HCT116 (cell line): ENCODE measurements around the gene MAP2K2. TPM values are rescaled to one million over a fixed set of nuclear protein-coding genes. Genes with fewer than 3 reads are reported as not detected.
A peak's percentile ranks its signal among the peaks of the same experiment; 100 is the strongest.

Source experiments
- ATAC-seq: fragments of 200-7000 bp; cut with Tn5 transposase; 2 replicates; pipeline ENCODE4 v1.9.1; 2020; ENCODE audit warnings: mild to moderate bottlenecking, moderate library complexity
- BruUV-seq: library from RNA; stranded (reverse); fragments of 400-500 nt; replicated peaks from 2 replicates; lab custom pipeline; 2021; lab: Mats Ljungman, UMichigan
- CTCF ChIA-PET: fragments of 300-600 bp; sonication (Branson Sonifier 250); formaldehyde crosslinking; loops from one replicate; lab custom pipeline; 2021; ENCODE audit warnings: antibody characterized with exemption; lab: Charles Lee
- POLR2A ChIA-PET: fragments of 300-600, 350-600 bp; sonication (Branson Sonifier 250); formaldehyde crosslinking; loops from one replicate; lab custom pipeline; 2021; ENCODE audit warnings: antibody characterized with exemption; lab: Charles Lee
- RAD21 ChIA-PET, 2 experiments: fragments of 300-600 bp; sonication (Branson Sonifier 250); formaldehyde crosslinking; loops; one replicate each; lab custom pipeline; 2023; ENCODE audit warnings: low total read pairs in 2 of 2; ENCODE audit not compliant: uncharacterized antibody in 2 of 2, unreplicated experiment in 2 of 2, low non-redundant PET in 1 of 2; lab: Charles Lee
- DNase-seq: peaks from one replicate; pipeline ENCODE4 v3.0.0-alpha.2; 2010; ENCODE audit warnings: low read depth, low spot score
- H2AFZ ChIP-seq: fragments of 200-600 bp; shearing (Covaris generic), sonication (generic); 2 replicates; pipeline ENCODE4 v1.6.1; 2017; ENCODE audit warnings: low read depth, mixed run types, mixed read lengths, antibody characterized with exemption, low read length; ENCODE audit not compliant: poor library complexity, severe bottlenecking
- H3K27ac ChIP-seq: 2 replicates; pipeline ENCODE4 v1.5.1; 2012; ENCODE audit warnings: low read depth, low read length
- H3K27me3 ChIP-seq: fragments of 200-600 bp; sonication (generic); 2 replicates; pipeline ENCODE4 v1.6.1; 2016; ENCODE audit warnings: mixed run types, low read length, mixed read lengths; ENCODE audit not compliant: insufficient read depth
- H3K36me3 ChIP-seq, 2 experiments: fragments of 200-500 bp in 1 of 2; fragments of 200-600 bp in 1 of 2; sonication (Bioruptor generic) in 1 of 2; sonication (generic) in 1 of 2; 2 replicates each; pipeline versions ENCODE4 v1.5.1 to v1.6.1; 2014 to 2016; ENCODE audit warnings: low read length in 2 of 2, inconsistent platforms in 1 of 2, mixed read lengths in 1 of 2, mixed run types in 1 of 2; ENCODE audit not compliant: insufficient read depth in 2 of 2, control insufficient read depth in 1 of 2
- H3K4me1 ChIP-seq, 2 experiments: fragments of 200-600 bp in 1 of 2; sonication (generic) in 1 of 2; 2 replicates each; pipeline versions ENCODE4 v1.5.1 to v1.6.1; 2012 to 2017; ENCODE audit warnings: low read length in 2 of 2, inconsistent platforms in 1 of 2, mild to moderate bottlenecking in 1 of 2, mixed read lengths in 1 of 2, mixed run types in 1 of 2, moderate library complexity in 1 of 2; ENCODE audit not compliant: insufficient read depth in 2 of 2, control insufficient read depth in 1 of 2
- H3K4me2 ChIP-seq: fragments of 200-600 bp; sonication (generic); 2 replicates; pipeline ENCODE4 v1.6.1; 2017; ENCODE audit warnings: mixed run types, low read length, mixed read lengths
- H3K4me3 ChIP-seq, 2 experiments: fragments of 200-600 bp in 1 of 2; sonication (generic) in 1 of 2; replicated peaks in 1 of 2; 2 replicates each; pipeline ENCODE4 v1.5.1; 2011 to 2016; ENCODE audit warnings: low read length in 2 of 2, control low read depth in 1 of 2, low read depth in 1 of 2, mild to moderate bottlenecking in 1 of 2, mixed read lengths in 1 of 2, mixed run types in 1 of 2
- H3K79me2 ChIP-seq: fragments of 200-600 bp; sonication (generic); 2 replicates; pipeline ENCODE4 v1.6.1; 2017; ENCODE audit warnings: mild to moderate bottlenecking, mixed run types, low read length, moderate library complexity, mixed read lengths; ENCODE audit not compliant: insufficient read depth
- H3K9ac ChIP-seq: fragments of 200-600 bp; sonication (generic); 2 replicates; pipeline ENCODE4 v1.6.1; 2016; ENCODE audit warnings: low read length, mixed read lengths
- H3K9me2 ChIP-seq: fragments of 200-600 bp; sonication (generic), shearing (Covaris generic); 2 replicates; pipeline ENCODE4 v1.6.1; 2017; ENCODE audit warnings: mixed run types, mild to moderate bottlenecking, moderate library complexity; ENCODE audit not compliant: insufficient read depth
- H3K9me3 ChIP-seq, 2 experiments: fragments of 200-500 bp in 1 of 2; fragments of 200-600 bp in 1 of 2; sonication (Bioruptor generic) in 1 of 2; sonication (generic) in 1 of 2; 2 replicates each; pipeline ENCODE4 v1.6.1; 2014 to 2017; ENCODE audit warnings: low read length in 2 of 2, mixed read lengths in 2 of 2, inconsistent platforms in 1 of 2, low read depth in 1 of 2, mild to moderate bottlenecking in 1 of 2, mixed run types in 1 of 2, moderate library complexity in 1 of 2; ENCODE audit not compliant: control insufficient read depth in 1 of 2, insufficient read depth in 1 of 2
- H4K20me1 ChIP-seq: fragments of 200-600 bp; sonication (generic), shearing (Covaris generic); 2 replicates; pipeline ENCODE4 v1.6.1; 2017; ENCODE audit warnings: mixed run types, mild to moderate bottlenecking, moderate library complexity; ENCODE audit not compliant: insufficient read depth
- CBX3 ChIP-seq: IDR thresholded peaks from 2 replicates; pipeline ENCODE4 v1.6.1; 2012; ENCODE audit warnings: low read depth
- CEBPB ChIP-seq: IDR thresholded peaks from 2 replicates; pipeline ENCODE4 v1.6.1; 2012; ENCODE audit warnings: low read depth
- ELF1 ChIP-seq: IDR thresholded peaks from 2 replicates; pipeline ENCODE4 v1.6.1; 2012; ENCODE audit warnings: low read depth, borderline replicate concordance
- EZH2phosphoT487 ChIP-seq: fragments of 200-600 bp; IDR thresholded peaks from 2 replicates; pipeline ENCODE4 v1.6.1; 2018; ENCODE audit warnings: antibody characterized with exemption, borderline replicate concordance
- FOSL1 ChIP-seq: IDR thresholded peaks from 2 replicates; pipeline ENCODE4 v1.6.1; 2012; ENCODE audit warnings: low read depth
- JUND ChIP-seq: IDR thresholded peaks from 2 replicates; pipeline ENCODE4 v1.6.1; 2012
- MAX ChIP-seq: IDR thresholded peaks from 2 replicates; pipeline ENCODE4 v1.6.1; 2012
- REST ChIP-seq: IDR thresholded peaks from 2 replicates; pipeline ENCODE4 v1.6.1; 2012; ENCODE audit warnings: low read depth
- SIN3A ChIP-seq: IDR thresholded peaks from 2 replicates; pipeline ENCODE4 v1.6.1; 2012; ENCODE audit warnings: low read depth
- TCF7L2 ChIP-seq: IDR thresholded peaks from 2 replicates; pipeline ENCODE4 v1.7.0; 2011; ENCODE audit warnings: borderline replicate concordance, inconsistent platforms; ENCODE audit not compliant: insufficient read depth, insufficient read length; ENCODE audit errors: extremely low read depth
- ZBTB33 ChIP-seq: IDR thresholded peaks from 2 replicates; pipeline ENCODE4 v1.6.1; 2011; ENCODE audit warnings: mild to moderate bottlenecking, low read length, moderate library complexity; ENCODE audit not compliant: insufficient replicate concordance; ENCODE audit errors: extremely low read depth
- ZFX ChIP-seq: fragments of 450-650 bp; IDR thresholded peaks from 2 replicates; pipeline ENCODE4 v1.6.1; 2017
- intact Hi-C: fragments of 100-400 bp; cut with micrococcal nuclease; formaldehyde crosslinking; loops from 2 replicates; pipeline ENCODE4 v1.10.0; 2022
- total RNA-seq: library from RNA; stranded (reverse); gene quantifications from one replicate; pipeline ENCODE4 v1.2.1, GENCODE V29; 2021; ENCODE audit not compliant: unreplicated experiment

MAP2K2 gene
- total RNA-seq, 1 experiment from 2014 or later, result 186 TPM

- no peaks in the 10 kb centered on the region for H3K27me3 ChIP-seq
- ChIA-PET CTCF (no interaction called here), POLR2A (no interaction called here)
These were observed 59.8 kb downstream of the MAP2K2 start for GRCh38 chr19:4064149-4064495.

More at GRCh38 chr19:4064149-4064495, 59.8 kb downstream of the MAP2K2 start:
- Histone ChIP-seq H3K4me3 (peak overlapping the region; percentile 80 to 94), H2AFZ (no peak overlapping the region), H3K9me3 (no peaks in the 10 kb centered on the region), H3K4me1 (peaks cover 49 to 61% of the 10 kb centered on the region in 2 experiments), H3K9me2 (no peaks in the 10 kb centered on the region), H3K36me3 (peaks cover 0 to 11% of the 10 kb centered on the region in 2 experiments; a peak in 1 of 4 replicates), H3K9ac (peak overlapping the region; percentile 90), H3K27ac (peak overlapping the region; percentile 96), H4K20me1 (peaks cover 11% of the 10 kb centered on the region; the same call in 1 of the 2 replicates), H3K79me2 (peaks cover 60% of the 10 kb centered on the region), H3K4me2 (peak overlapping the region; percentile 91)
- BruUV-seq, result no TSS peak
- no peak for TF ChIP-seq REST
- no peak for TF ChIP-seq CEBPB
- no peak for TF ChIP-seq ZBTB33
- TF ChIP-seq FOSL1, result no peak
- TF ChIP-seq EZH2phosphoT487, result no peak
- no peak for TF ChIP-seq SIN3A
- TF ChIP-seq MAX, result no peak
- no peak for TF ChIP-seq JUND
- TF ChIP-seq ZFX, result no peak; the same call in none of the 2 replicates
- TF ChIP-seq ELF1, result no peak
- TF ChIP-seq CBX3, result no peak
- no peak for TF ChIP-seq TCF7L2
- DNase-seq (no peak), ATAC-seq (no peak)
- intact Hi-C loops, result loop anchor here (5.0 to 10.0 kb wide), 3 partner anchors 71 to 359 kb away; partner anchors contain the start of genes PIP5K1C and TJP3
- RAD21 ChIA-PET, result no interaction called here
